Stimulated activated CD8-positive, alpha-beta memory T cell treated with anti-CD3 and anti-CD28 coated beads, Interleukin-12 subunit alpha, Interleukin-12 subunit beta, amount 100 ng/mL, for 1 hour (primary cell): Measurements from ENCODE around the gene SIRPB1.
"Not testable (repeated sequence)": the region's sequence is repeated elsewhere in the genome, so short reads cannot be mapped to it uniquely, and the experiment has no call there.

Experiments
- DNase-seq: peaks from one replicate; pipeline ENCODE4 v3.0.0-alpha.2; 2020; ENCODE audit warnings: low read depth

SIRPB1 gene

DNA sequence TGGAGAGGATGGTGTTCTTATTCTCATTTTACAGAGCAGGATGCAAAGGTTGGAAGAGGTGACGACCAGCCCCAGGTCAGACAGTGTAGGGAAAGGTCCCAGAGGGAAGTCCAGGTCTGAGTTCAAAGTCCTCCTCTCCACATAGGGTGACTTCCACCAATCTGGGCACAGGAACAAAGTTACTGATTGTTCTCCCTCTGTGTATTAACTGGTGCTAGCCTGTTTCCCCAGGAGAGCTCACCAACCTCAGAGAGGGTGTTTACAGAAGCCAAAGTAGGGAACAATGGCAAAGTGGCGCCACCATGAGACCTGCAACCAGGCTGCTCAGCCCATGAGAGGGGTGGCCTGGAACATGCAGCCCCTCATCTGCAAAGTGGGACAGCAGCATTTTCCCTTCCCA, 16.8 kb upstream of the SIRPB1 start:
- DNase-seq = no peak

DNA sequence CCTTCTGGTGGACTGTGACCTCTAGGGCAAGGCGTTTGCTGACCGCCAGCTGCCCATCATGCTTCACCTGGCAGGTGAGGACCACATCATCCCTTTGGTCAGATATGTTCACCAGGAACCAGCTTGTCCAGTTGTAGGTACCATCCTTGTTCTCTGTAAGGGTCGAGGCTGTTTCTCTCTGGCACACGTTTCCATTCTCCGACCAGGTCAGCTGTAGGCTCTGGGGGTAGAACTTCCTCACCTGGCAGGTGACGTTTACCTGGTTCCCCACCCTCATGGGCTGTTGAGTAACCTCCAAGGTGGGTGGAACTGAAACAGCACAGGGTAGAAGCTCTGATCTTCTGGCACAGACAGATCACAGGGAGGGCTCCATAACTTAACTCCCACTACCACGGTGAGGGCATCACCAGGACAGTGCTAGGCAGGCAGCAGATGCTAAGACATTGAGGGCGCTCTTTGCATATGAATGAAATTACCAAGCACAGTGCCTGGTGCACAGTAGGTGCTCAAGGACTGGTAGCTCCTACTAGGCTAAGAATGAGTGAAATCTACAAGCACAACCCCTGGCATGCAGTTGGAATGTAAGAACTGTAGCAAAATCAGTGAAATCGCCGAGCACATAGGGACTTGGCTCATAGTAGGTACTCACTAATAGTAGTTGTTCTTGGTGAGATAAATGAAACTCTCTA, 15.6 kb upstream of the SIRPB1 start:
- DNase-seq = no peak

DNA sequence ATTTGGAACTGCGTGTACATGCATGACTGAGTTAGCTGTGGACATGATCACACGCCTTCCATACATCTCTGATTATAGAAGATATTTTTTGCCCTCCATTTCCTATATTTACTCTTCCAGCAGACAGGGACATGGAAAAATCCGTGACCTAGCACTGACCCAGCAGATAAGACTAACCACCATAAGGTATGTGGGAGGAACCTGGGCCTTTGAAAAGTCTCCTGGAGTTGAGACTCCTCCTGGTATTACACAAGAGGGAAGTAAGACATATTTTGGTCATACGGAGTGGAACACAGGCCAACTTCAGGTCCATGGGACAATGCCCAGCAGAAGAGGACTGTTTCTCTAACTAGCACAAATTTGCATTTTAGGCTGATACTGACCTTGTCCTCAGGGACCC, 13.7 kb upstream of the SIRPB1 start:
- no peak for DNase-seq

DNA sequence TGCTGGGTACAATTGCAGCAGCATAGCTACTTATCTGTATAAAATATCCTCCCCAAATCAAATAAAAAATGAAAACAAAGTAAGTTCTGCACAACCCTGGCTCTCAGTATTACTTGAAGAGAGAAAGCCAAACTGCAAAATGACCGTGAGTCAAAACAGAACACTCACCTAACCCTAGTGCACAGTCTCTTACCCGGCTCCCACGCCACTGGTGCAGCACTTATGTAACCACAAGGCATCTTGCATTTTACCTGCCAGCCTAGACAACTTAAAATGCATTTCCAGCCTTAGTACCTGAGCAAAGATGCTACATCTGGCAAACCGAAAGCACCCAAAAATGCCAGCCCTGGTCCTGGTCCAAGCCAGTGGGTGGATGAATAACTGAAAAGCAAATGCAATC, 12.4 kb upstream of the SIRPB1 start:
- no peak for DNase-seq

DNA sequence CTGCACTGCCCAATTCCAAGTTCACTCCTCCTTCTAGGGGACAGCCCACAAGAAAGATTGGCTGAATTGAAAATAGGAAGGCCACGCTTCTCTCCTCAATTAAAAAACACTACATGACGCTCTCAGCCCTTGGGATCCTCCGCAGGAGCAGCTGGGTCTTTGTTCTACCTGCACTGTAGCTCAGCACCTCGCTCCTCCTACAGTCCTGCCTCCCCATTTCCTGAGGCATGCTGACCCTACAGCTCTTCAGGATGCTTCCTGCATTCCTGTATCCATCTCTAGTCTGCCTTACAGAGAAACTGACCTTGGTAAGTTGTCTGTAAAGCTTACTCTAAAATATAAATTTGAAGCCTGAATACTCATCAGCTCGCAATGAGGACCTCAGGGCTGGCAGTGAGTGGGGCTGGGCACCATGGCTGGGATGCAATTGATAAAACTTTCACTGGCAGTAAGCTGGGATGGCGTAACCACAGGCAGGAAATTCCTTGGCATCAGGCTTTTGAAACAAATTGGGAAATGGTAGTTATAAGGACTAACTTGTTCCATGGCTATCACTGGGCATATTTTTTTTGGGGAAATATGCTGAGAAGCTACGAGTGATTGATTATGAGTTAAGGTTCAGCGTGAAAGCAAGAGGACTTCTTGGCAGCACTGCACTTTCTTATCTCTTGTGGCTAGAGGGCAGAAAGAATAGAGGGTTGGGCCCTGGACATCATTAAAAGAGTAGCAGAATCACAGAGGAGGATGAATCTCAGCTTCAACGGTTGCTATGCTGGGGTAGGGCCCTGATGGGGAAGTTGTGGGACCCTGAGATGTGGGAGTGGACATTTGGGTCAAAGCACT, 11.7 kb upstream of the SIRPB1 start:
- no peak for DNase-seq

DNA sequence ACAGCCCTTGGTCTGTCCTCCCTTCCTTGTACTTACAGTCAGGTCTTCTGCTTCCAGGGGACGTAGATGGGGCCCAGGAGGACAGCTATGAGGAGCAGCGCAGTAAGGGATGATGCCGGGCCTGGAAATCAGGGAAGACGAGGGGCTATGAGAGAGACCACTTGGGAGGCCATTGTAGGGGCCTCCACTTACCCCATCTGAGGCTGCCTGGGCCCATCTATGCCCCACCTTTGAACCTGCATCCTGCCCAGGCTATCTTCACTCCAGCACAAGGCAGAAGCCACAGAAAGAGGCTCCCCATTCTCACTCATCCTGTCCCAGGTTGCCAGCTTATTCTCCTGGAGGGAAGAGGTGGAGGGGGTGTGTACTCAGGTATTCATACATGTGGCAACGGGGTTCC, 10.4 kb upstream of the SIRPB1 start:
- no peak for DNase-seq

DNA sequence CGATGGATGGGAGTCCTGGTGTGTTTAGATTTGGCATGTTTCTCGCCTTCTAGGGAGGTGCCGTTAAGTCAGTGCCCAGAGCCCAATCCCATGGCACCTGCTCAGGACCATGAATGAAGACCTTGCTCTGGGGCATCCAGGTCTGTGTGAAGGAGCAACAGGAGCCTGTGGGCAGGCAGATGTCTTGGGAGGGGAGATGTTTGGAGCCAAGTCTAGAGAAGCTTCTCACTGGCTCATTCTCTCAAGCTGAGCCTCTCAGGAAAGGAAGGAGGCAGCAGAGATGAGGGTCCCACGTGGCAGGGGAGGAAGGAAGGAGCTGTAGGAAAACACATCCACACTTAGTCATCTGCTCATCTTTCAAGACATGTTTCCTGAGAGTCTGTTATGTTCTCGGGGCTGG, 9.5 kb upstream of the SIRPB1 start:
- DNase-seq = no peak

DNA sequence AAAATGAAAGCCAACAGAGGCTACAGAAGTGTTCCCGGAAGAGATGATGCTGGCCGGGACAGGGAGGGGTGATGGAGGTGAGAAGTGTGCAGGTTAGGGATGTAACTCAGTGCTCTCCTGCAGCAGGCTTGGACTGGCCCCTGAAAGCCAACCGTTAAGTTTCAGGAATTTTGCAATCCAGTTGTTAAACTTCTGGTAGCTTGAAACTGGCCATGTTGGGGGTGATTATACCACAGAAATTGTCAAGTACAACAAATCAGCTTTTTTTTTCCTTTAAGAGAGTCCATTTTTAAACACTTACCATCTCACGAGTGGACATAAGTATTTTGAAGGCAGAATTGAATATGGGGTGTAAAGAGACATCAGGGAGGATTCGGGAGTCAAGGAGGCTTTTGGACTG, 8.8 kb upstream of the SIRPB1 start:
- DNase-seq = no peak

DNA sequence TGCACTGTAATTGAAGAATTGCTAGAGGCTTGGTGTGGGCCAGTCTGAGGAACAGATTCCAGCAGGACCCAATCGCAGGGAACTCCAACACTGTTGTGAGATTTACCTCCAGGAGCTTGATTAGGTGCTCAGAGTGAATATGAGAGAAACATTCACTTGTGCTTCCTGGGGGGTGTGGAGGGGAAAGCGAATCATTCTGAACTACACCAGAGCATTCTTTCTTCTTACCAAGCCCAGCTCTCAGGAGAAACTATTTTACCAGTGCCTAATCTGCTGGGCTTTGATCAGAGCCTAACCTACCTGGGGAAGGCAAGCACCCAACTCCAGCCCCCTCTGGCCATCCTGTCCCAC, 7.4 kb upstream of the SIRPB1 start:
- DNase-seq = no peak

DNA sequence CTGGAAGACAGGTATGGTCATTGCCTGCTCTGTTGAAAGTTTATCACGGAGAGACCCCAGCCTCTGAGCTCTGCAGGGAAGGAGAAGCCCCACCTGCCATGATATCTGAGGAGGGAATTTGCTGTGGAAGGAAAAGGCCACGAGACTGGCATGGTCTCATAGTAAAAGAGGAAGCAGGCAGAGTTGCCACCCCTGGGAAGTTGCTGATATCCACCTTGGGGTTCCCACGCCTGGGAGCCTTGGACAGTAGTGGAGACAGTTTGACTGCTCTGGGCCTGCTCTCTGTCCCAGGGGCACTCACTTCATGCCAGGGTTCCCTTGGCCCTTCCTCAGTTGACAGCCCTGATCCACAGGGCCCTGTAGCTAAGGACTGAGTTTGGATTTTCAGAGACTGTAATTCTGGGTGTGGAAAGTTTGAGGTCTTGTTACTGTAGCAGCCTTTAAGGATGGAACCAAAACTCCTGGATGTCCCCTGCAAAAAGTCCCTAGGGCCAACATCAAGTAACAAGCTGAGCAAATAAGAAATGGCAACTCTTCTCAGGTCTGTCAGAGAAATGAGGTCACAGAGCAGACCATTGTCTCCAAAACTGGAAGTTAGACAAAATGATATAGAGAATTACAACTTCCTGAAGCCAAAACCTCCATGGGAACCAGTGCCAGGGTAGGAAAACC, 6.9 kb upstream of the SIRPB1 start:
- no peak for DNase-seq

DNA sequence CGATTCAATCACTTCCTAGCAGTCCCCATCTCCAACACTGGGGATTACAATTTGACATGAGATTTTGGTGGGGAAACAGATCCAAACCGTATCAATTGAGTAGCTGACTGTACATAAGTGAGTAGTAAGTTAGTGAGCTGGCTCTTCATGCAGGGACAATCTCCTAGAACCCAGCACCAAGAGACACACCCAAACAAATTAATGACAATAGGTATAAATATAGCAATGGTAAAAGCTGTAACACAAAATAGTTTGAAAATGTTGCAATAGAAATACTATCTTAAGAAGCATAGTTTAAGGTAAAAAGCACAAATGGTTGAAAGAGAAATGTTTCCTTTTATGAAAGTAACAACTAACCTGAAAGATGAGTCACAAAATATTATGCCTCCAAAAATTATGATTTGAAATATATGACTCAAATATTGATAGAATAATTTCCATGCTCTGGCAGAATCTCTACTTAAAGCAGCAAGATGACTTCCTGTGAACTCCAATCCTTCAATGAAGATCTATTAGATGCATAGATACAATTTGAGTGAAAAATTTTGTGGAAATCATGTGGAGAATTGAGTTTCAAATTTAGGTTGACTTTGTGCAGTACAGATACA, 5.4 kb upstream of the SIRPB1 start:
- no peak for DNase-seq

DNA sequence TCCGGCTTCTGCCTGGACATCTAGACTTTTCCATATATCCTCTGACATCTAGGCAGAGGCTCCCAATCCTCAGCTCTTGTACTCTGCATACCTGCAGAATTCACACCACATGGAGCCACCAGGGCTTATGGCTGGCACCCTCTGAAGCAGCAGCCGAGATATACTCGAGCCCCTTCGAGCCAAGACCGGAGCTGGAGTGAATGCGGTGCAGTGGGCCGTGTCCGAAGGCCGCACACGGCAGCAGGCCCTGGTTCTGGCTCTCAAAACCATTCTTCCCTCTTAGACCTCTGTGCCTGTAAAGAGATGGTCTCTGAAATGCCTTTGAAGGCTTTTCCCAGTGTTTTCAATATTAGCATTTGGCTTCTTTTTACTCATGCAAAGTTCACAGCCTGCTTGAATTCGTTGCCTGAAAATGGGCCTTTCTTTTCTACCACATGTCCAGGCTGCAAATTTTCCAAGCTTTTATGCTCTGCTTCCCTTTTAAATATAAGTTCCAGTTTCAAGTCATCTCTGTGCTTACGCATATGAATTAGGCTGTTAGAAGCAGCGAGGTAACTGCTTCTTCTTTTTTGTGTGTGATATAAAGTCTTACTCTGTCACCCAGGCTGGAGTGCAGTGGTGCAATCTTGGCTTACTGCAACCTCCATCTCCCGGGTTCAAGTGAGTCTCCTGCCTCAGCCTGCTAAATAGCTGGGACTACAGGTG, 3.8 kb upstream of the SIRPB1 start:
- no peak for DNase-seq

DNA sequence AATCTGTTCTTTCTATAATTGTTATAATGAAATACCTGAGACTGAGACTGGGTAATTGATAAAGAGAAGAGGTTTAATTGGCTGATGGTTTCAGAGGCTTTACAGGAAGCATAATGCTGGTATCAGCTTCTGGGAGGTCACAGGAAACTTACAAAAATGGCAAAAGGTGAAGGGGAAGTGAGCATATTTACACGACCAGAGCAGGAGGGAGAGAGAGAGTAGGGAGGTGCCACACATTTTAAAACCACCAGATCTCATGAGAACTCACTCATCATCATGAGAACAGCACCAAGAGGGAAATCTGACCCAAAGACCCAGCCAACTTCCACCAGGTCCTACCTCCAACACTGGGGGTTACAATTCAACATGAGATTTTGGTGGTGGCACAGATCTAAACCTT, 2.6 kb upstream of the SIRPB1 start:
- no peak for DNase-seq

DNA sequence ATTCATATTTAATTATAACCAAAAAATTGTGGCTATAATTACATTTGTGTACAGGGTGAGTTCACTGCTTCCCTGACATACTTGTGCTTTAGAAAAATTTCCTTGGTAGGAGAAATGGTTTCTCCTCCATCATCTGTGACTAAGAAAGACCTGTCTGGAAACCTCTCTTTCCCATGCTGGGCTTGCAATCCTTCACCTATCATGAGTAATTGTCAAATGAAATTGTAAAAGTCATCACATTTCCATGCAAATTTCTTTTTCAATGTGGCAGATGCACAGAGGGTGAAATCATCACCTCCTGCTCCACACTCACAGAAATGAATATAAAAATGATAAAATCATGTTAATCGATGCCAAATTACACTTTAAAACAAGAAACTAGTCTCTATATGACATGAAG, 1.5 kb upstream of the SIRPB1 start:
- no peak for DNase-seq

DNA sequence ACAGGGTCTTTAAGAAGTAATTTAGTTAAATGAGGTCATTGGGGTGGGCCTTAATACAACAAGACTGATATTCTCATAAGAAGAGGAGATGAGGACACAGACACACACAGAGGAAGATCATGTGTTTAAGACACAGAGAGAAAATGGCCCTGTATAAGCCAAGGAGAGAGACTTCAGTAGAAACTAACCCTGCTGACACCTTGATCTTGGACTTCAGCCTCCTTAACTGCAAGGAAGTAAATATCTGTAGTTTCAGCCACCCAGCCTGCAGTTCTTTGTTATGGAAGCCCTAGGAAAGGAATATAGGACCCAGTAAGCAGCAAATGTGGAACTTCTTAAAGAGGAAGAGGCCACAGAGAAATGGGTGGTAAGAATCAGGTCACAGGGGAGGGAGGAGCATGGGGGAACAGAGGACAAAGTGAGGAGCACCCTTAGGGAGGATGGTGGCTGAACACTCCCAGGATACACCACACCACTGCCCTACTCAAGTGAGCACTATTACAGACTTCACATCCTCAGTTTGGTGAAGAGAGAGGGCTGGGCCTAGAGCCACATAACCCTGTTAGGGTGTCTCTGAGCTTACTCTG, 762 bp downstream of the SIRPB1 start:
- DNase-seq = no peak

DNA sequence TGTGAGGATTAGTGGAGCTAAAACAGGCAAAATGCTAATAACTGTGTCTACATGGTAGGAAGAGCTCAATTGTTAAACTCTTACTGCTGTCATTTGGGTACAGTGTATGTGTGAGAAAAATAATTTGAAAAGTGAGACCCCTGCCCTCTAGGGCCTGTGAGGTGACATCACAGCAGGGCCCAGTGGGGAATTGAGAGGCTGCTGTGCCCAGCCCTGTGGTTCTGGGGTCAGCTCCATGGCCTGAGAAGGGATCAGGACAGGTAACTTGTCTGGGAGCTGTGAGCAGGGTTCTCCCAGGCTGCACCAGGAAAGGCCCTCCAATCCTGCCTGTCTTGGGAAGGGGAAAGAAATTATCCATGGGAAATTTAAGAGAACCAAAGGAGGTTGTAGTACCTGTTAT, 1.3 kb downstream of the SIRPB1 start:
- no peak for DNase-seq

DNA sequence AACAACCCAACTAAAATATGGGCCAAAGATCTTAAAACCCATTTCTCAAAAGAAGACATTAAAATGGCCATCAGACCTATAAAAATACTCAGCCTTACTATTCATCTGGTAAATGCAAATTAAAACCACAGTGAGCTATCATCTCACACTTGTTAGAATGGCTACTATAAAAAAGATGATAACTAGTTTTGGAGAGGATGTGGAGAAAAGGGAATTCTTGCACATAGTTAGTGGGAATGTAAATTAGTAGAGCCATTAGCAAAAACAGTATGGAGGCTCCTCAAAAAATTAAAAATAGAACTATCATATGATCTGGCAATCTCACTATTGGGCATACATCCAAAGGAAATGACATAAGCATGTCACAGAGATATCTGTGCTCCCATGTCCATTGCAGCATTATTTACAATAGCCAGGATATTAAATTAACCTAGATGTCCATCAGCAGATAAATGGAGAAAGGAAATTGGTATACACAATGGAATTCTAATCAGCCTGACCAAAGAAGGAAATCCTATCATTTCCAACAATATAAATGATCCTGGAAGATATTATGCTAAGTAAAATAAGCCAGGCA, 2.9 kb downstream of the SIRPB1 start:
- DNase-seq = no peak

DNA sequence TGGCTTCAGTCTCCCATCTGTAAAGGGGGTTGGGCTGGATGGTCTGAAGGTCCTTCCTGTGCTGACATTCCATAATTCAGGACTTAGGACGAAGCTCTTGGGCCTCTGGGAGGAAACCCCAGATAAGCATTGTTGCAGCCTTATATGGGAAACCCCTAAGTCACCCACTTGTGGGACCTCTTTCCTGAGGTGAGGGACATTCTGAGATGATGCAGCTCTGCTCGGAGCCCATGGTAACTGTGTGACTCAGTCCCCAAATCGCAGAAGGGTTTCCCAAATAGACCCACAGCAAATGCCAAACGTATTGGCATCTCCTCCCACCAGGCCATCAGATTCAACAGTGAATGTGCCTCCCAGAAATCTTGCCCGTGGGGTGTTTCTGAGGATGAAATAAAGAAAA, 9.4 kb downstream of the SIRPB1 start:
- DNase-seq = not testable (repeated sequence)

DNA sequence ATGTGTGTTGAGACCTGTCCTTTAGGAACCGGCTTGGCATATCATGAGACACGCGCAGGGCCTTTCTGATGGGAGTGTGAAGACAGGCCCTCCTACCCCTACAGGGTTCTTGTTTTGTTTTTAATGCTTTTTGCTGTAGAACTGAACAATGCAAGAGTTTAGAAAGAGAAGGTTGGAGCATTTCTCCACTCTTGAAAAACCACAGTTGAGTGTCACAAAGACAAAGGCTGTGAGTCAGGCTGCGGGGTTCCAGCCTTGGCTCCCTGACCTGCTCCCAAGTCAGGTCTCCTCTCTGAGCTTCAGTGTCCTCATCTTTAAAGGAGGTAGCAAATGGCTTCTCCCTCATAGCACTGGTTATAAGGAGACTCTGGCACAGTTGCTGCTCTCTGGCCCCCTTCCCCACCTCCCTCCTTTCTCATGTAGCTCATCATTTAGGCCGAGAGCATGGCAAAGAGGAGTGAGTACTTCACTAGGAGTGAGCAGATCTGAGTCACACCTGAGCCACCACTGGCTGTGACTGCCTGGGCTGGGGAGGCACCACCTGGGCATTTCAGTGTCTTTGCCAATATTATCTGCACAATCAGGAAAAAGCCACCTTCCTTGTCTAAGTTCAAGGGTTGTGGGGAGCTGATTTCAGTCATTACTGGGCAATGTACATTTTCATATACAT, 11.0 kb downstream of the SIRPB1 start:
- not testable (repeated sequence) for DNase-seq

DNA sequence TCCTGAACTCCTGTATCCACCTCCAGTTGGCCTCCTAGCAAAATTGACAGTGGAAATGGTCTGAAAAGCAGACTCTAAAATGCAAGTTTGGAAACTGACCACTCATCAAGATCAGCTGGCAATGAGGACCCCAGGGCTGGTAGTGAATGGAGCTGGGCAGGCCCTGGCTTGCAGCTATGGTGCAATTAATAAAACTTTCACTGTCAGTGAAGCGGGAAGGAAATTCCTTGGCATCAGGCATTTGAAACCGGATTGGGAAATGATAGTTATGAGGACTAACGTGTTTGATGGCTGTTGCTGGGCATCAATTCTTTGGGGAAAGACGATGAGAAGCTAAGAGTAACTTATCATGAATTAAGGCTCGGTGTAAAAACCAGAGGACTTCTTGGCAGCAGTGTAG, 19.1 kb downstream of the SIRPB1 start:
- no peak for DNase-seq

DNA sequence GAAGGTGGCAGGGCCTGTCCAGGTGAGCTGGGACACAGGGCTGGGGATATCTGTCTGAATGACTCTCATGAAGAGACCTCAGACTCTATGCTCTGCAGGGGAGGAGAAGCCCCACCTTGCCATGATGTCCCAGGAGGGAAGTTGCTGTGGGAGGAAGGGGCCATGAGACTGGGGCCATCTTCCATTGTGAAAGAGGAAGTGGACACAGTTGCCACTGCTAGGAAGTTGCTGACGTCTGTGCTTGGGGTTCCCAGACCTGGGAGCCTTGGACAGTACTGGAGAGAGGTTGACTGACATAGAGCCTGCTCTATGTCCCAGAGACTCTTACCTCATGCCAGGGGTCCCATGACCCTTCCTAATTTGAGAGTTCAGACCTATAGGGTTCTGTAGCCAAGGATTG, 24.5 kb downstream of the SIRPB1 start:
- DNase-seq = no peak
